ENCODE results near the gene GATA3. TPM values are rescaled to one million over a fixed set of nuclear protein-coding genes. Genes with fewer than 3 reads are reported as not detected.

The GATA3 gene
- polyA plus RNA-seq, 4 donors, result 0.37 to 0.84 (median 0.63) TPM

- 66 to 70% (median 68%) methylated on average over 14 to 15 of the region's 15 CpGs for WGBS, 3 donors
- FAIRE-seq (no peak), DNase-seq (no peak)
- Histone ChIP-seq H3K9me3 (ENCODE audit: control insufficient read depth in 2 of 2, insufficient read depth in 1 of 2, low read depth in 1 of 2, low read length in 1 of 2) (no peaks in the 10 kb centered on the region), H3K36me3 (ENCODE audit: control insufficient read depth in 3 of 3, insufficient read depth in 2 of 3, low read depth in 1 of 3, low read length in 3 of 3) (no peaks in the 10 kb centered on the region), H3K4me3 (ENCODE audit: low read depth in 1 of 3, low read length in 3 of 3) (no peak overlapping the region), H3K27me3 (ENCODE audit: control insufficient read depth in 3 of 3, insufficient read depth in 3 of 3, low read length in 3 of 3) (peaks cover 0 to 98% (median 26%) of the 10 kb centered on the region in 3 donors), H3K4me1 (ENCODE audit: control insufficient read depth in 3 of 3, insufficient read depth in 2 of 3, low read depth in 1 of 3, low read length in 2 of 3) (peaks cover 0 to 16% (median 6%) of the 10 kb centered on the region in 3 donors), H3K27ac (ENCODE audit: low read depth in 1 of 3, low read length in 2 of 3) (peak overlapping the region in 1 of 3 donors; percentile 17)
Measured at GRCh38 chr10:8057636-8058273, 3.3 kb downstream of the GATA3 start.

- Histone ChIP-seq H3K4me1 (ENCODE audit: control insufficient read depth in 3 of 3, insufficient read depth in 2 of 3, low read depth in 1 of 3, low read length in 2 of 3) (peaks cover 0 to 12% (median 5%) of the 10 kb centered on the region in 3 donors), H3K36me3 (ENCODE audit: control insufficient read depth in 3 of 3, insufficient read depth in 2 of 3, low read depth in 1 of 3, low read length in 3 of 3) (no peaks in the 10 kb centered on the region), H3K27me3 (ENCODE audit: control insufficient read depth in 3 of 3, insufficient read depth in 3 of 3, low read length in 3 of 3) (peaks cover 0 to 99% (median 21%) of the 10 kb centered on the region in 3 donors), H3K9me3 (ENCODE audit: control insufficient read depth in 2 of 2, insufficient read depth in 1 of 2, low read depth in 1 of 2, low read length in 1 of 2) (no peaks in the 10 kb centered on the region), H3K27ac (ENCODE audit: low read depth in 1 of 3, low read length in 2 of 3) (no peak overlapping the region), H3K4me3 (ENCODE audit: low read depth in 1 of 3, low read length in 3 of 3) (no peak overlapping the region)
- FAIRE-seq, result no peak
- no peak for DNase-seq
- WGBS, 3 donors, result 60 to 76% (median 67%) methylated on average over 43 to 45 of the region's 45 CpGs
Measured at GRCh38 chr10:8058274-8059111, 4.0 kb downstream of the GATA3 start.

- DNase-seq, result no peak
- Histone ChIP-seq H3K36me3 (ENCODE audit: control insufficient read depth in 3 of 3, insufficient read depth in 2 of 3, low read depth in 1 of 3, low read length in 3 of 3) (no peaks in the 10 kb centered on the region), H3K4me1 (ENCODE audit: control insufficient read depth in 3 of 3, insufficient read depth in 2 of 3, low read depth in 1 of 3, low read length in 2 of 3) (peaks cover 0 to 5% (median 2%) of the 10 kb centered on the region in 3 donors), H3K9me3 (ENCODE audit: control insufficient read depth in 2 of 2, insufficient read depth in 1 of 2, low read depth in 1 of 2, low read length in 1 of 2) (no peaks in the 10 kb centered on the region), H3K27me3 (ENCODE audit: control insufficient read depth in 3 of 3, insufficient read depth in 3 of 3, low read length in 3 of 3) (peaks cover 0 to 98% (median 24%) of the 10 kb centered on the region in 3 donors), H3K27ac (ENCODE audit: low read depth in 1 of 3, low read length in 2 of 3) (peak overlapping the region in 1 of 3 donors; percentile 23), H3K4me3 (ENCODE audit: low read depth in 1 of 3, low read length in 3 of 3) (no peak overlapping the region)
- 50 to 64% (median 62%) methylated on average over 16 of the region's 16 CpGs for WGBS, 3 donors
- no peak for FAIRE-seq
Measured at GRCh38 chr10:8059191-8059936, 4.9 kb downstream of the GATA3 start.

GRCh38 chr10:8060010-8060703, 5.7 kb downstream of the GATA3 start:
- no peak for FAIRE-seq
- WGBS, 3 donors, result 26 to 41% (median 26%) methylated on average over 15 of the region's 15 CpGs
- H3K4me1 ChIP-seq (ENCODE audit: control insufficient read depth in 3 of 3, insufficient read depth in 2 of 3, low read depth in 1 of 3, low read length in 2 of 3), result no peaks in the 10 kb centered on the region
- H3K9me3 ChIP-seq (ENCODE audit: control insufficient read depth in 2 of 2, insufficient read depth in 1 of 2, low read depth in 1 of 2, low read length in 1 of 2), result no peaks in the 10 kb centered on the region
- DNase-seq, result peak; percentile 11 to 43
- peaks cover 0 to 96% (median 24%) of the 10 kb centered on the region in 3 donors for H3K27me3 ChIP-seq (ENCODE audit: control insufficient read depth in 3 of 3, insufficient read depth in 3 of 3, low read length in 3 of 3)
- H3K4me3 ChIP-seq (ENCODE audit: low read depth in 1 of 3, low read length in 3 of 3), result no peak overlapping the region
- H3K27ac ChIP-seq (ENCODE audit: low read depth in 1 of 3, low read length in 2 of 3), result peak overlapping the region in 1 of 3 donors; percentile 50
- H3K36me3 ChIP-seq (ENCODE audit: control insufficient read depth in 3 of 3, insufficient read depth in 2 of 3, low read depth in 1 of 3, low read length in 3 of 3), result no peaks in the 10 kb centered on the region

- Histone ChIP-seq H3K9me3 (ENCODE audit: control insufficient read depth in 2 of 2, insufficient read depth in 1 of 2, low read depth in 1 of 2, low read length in 1 of 2) (no peaks in the 10 kb centered on the region), H3K4me3 (ENCODE audit: low read depth in 1 of 3, low read length in 3 of 3) (no peak overlapping the region), H3K27me3 (ENCODE audit: control insufficient read depth in 3 of 3, insufficient read depth in 3 of 3, low read length in 3 of 3) (peaks cover 0 to 93% (median 20%) of the 10 kb centered on the region in 3 donors), H3K27ac (ENCODE audit: low read depth in 1 of 3, low read length in 2 of 3) (peak overlapping the region in 1 of 3 donors; percentile 50), H3K4me1 (ENCODE audit: control insufficient read depth in 3 of 3, insufficient read depth in 2 of 3, low read depth in 1 of 3, low read length in 2 of 3) (no peaks in the 10 kb centered on the region), H3K36me3 (ENCODE audit: control insufficient read depth in 3 of 3, insufficient read depth in 2 of 3, low read depth in 1 of 3, low read length in 3 of 3) (no peaks in the 10 kb centered on the region)
- 39 to 67% (median 44%) methylated on average over 10 of the region's 10 CpGs for WGBS, 3 donors
- FAIRE-seq (no peak), DNase-seq (no peak)
Measured at GRCh38 chr10:8060704-8061121, 6.2 kb downstream of the GATA3 start.

- Histone ChIP-seq H3K9me3 (ENCODE audit: control insufficient read depth in 2 of 2, insufficient read depth in 1 of 2, low read depth in 1 of 2, low read length in 1 of 2) (no peaks in the 10 kb centered on the region), H3K27ac (ENCODE audit: low read depth in 1 of 3, low read length in 2 of 3) (peak overlapping the region in 1 of 3 donors; percentile 50), H3K27me3 (ENCODE audit: control insufficient read depth in 3 of 3, insufficient read depth in 3 of 3, low read length in 3 of 3) (peaks cover 0 to 85% (median 21%) of the 10 kb centered on the region in 3 donors), H3K36me3 (ENCODE audit: control insufficient read depth in 3 of 3, insufficient read depth in 2 of 3, low read depth in 1 of 3, low read length in 3 of 3) (no peaks in the 10 kb centered on the region), H3K4me1 (ENCODE audit: control insufficient read depth in 3 of 3, insufficient read depth in 2 of 3, low read depth in 1 of 3, low read length in 2 of 3) (no peaks in the 10 kb centered on the region), H3K4me3 (ENCODE audit: low read depth in 1 of 3, low read length in 3 of 3) (no peak overlapping the region)
- DNase-seq (peak in 1 of 2 donors; percentile 27), FAIRE-seq (no peak)
- 70 to 76% (median 74%) methylated on average over 14 to 17 of the region's 17 CpGs for WGBS, 3 donors
Measured at GRCh38 chr10:8061274-8062211, 7.1 kb downstream of the GATA3 start.

GRCh38 chr10:8063128-8063908, 8.8 kb downstream of the GATA3 start:
- Histone ChIP-seq H3K27me3 (ENCODE audit: control insufficient read depth in 3 of 3, insufficient read depth in 3 of 3, low read length in 3 of 3) (peaks cover 0 to 67% (median 16%) of the 10 kb centered on the region in 3 donors), H3K27ac (ENCODE audit: low read depth in 1 of 3, low read length in 2 of 3) (no peak overlapping the region), H3K9me3 (ENCODE audit: control insufficient read depth in 2 of 2, insufficient read depth in 1 of 2, low read depth in 1 of 2, low read length in 1 of 2) (no peaks in the 10 kb centered on the region), H3K4me1 (ENCODE audit: control insufficient read depth in 3 of 3, insufficient read depth in 2 of 3, low read depth in 1 of 3, low read length in 2 of 3) (no peaks in the 10 kb centered on the region), H3K36me3 (ENCODE audit: control insufficient read depth in 3 of 3, insufficient read depth in 2 of 3, low read depth in 1 of 3, low read length in 3 of 3) (no peaks in the 10 kb centered on the region), H3K4me3 (ENCODE audit: low read depth in 1 of 3, low read length in 3 of 3) (no peak overlapping the region)
- WGBS, 3 donors, result 59 to 65% (median 61%) methylated on average over 15 of the region's 15 CpGs
- FAIRE-seq (no peak), DNase-seq (no peak)

All from small intestine (tissue), 7 donors.